Brain pericyte (primary cell): Measurements from ENCODE around the gene MAP4K1.
A peak's percentile ranks its signal among the peaks of the same experiment; 100 is the strongest.
"Not testable (repeated sequence)": the region's sequence is repeated elsewhere in the genome, so short reads cannot be mapped to it uniquely, and the experiment has no call there.

ENCODE experiments used
- DNase-seq: peaks from one replicate; pipeline ENCODE4 v3.0.0-alpha.2; 2012; ENCODE audit warnings: low read depth, low spot score

Gene MAP4K1

DNA sequence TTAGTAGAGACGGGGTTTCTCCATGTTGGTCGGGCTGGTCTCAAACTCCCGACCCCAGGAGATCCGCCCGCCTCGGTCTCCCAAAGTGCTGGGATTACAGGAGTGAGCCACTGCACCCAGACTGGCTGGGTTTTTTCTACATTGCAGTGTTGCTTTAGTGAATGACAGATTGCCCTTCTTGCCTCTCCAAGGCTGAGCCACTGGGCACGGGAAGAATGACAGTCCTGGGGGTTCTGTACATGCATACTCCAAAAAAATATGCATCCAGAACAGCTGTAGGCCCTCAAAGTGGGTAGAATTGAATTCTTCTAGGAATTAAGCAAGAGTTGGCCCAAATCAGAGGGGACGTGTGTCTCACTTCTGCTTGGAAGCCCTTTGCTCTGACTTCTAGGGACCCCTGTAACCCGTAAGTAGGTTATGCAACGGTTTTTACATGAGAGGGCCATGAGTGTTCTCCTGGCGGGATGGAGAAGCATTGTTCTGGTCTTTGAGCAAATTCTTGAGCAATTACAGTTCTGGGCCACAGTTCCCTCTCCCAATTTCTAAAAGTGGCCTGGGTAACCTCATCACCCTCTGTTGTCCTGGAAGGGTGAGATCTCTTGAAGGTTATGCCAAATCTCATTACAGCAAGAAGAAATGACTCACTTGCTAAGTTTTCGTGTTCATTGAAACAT lies 33.3 kb upstream of the MAP4K1 start:
- no peak for DNase-seq

GRCh38 chr19:38650172-38650775 lies 32.5 kb upstream of the MAP4K1 start:
- no peak for DNase-seq

DNA sequence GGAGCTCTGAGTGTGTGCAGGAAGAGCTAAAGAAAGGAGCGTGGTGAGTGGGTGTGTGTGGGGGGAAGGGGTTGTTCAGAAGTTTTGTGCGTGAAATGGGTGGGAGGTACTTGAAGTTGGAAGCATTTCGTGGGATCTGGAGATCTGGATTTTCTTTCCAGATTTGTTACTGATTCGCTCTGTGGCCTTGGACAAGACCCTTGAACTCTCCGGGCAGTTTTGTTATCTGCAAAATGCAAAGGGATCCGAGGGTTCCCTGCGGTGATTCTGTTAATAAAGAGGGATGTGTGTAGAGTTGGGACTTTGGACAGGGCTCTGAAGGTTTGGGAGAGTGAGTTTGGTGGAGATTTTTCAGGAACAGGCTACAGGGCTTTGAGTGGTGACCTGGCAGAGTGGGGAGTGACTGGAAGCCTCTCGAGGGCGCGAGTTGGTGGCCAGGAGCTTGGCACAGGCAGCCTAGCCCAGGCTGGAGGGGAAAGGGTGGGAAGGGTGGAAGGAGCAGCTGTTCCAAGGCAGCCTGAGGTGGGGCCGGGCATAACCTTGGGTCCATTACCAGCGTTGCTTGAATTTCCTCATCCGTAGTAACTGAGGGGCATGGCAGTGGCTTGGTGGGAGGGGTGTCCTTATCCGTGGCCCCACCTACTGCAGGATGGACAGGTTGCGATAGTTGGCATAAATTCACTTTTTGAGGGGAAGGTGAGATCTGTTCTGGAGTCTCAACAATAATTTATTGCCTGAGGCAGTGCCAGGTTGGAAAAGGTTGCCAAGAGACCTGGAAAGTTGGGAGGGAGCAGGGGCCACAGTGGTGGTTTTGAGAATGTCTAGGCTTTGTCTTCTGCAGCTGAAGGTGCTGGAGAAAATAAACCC lies 31.8 kb upstream of the MAP4K1 start:
- no peak for DNase-seq

GRCh38 chr19:38648769-38649304 lies 31.1 kb upstream of the MAP4K1 start:
- DNase-seq = no peak

- no peak for DNase-seq
Measured at GRCh38 chr19:38647966-38648768, 30.4 kb upstream of the MAP4K1 start.

GRCh38 chr19:38647368-38647965 lies 29.7 kb upstream of the MAP4K1 start, which contains the start of gene ACTN4:
ACTN4 (plus strand) TSS chr19:38647649; CDS start chr19:38647746, 97 bp downstream.
- peak; percentile 91 for DNase-seq

- no peak for DNase-seq
Measured at GRCh38 chr19:38644719-38645118, 27.0 kb upstream of the MAP4K1 start.

GRCh38 chr19:38642176-38642575 lies 24.4 kb upstream of the MAP4K1 start:
- DNase-seq = no peak

DNA sequence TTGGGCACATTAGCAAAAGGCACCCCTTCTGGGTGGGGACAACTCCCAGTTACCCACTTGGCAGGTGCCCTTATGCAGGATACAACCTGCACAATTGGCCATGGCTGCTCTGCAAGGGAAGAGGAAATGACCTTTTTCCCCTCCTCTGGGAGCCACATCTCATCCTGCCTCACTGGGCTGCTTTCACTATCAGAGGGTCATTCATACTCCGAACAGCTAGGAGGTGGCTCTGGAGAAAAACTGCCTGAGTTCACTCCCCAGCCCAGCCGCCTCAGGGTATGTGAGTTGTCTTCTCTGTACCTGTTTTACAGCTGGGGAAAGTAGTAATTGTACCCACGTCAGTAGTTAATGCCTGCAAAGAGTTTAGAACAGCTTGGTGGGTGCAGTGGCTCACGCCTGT lies 22.6 kb upstream of the MAP4K1 start:
- DNase-seq = no peak

- DNase-seq = no peak
Measured at GRCh38 chr19:38639679-38640078, 21.9 kb upstream of the MAP4K1 start.

DNA sequence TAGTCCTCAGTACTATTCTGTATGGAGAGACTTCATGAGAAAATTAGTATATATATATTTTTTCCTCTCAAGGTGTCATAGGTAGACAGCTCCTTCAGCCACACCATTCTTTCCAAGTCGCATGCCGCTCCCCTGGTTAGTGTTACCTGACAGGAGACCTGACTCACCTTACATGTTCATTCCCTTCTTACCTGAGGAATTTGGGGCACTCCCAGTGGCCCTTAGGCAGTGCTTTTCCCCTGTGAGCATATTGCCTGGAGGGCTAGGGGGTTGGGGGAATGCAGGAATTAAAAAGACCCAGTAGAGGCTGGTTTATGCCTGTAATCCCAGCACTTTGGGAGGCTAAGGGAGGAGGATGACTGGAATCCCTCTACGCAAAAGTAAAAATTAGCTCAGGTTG lies 20.7 kb upstream of the MAP4K1 start:
- DNase-seq = no peak

DNA sequence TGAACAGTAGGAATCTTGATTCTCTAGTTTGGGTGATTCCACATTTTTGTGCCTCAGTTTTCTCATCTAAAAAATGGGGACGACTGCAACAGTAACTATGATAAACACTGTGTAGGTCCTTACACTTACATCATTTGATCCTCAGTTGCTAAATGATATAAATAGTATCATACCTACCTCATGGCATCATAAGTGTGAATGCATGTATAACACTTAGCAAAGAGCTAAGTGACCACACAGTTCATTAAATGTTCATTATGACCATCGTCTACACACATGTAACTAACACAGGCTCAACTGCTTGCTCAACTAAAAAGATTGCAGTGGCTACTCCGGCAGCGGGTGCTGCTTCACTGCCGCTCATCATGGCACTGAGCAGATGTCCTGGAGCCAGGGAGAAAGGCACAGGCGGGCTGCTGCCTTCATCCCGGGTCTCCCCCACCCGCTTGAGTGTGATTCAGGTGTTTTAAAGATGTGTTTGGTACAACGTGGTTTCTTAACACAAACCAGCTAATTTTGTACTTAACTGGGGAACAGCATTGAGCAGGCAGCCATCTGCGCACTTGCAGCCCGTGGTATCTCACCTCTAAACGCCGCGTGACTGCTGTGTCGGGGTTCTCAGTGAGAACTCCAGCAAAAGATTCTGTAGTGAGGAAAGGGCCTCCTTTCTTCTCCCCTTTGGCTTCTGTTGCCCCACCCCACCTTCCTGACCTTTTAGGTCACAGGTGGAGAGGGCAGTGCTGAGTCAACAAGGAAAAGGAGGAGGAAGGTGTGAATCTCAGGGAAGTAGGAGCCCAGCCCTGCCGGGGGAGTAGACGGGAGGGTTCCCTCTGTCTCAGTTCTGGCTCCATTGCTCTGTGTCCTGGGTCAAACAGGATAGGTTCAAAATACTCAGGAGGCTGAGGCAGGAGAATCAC lies 18.0 kb upstream of the MAP4K1 start:
- DNase-seq = no peak

- no peak for DNase-seq
Measured at GRCh38 chr19:38634757-38635482, 17.2 kb upstream of the MAP4K1 start.

DNA sequence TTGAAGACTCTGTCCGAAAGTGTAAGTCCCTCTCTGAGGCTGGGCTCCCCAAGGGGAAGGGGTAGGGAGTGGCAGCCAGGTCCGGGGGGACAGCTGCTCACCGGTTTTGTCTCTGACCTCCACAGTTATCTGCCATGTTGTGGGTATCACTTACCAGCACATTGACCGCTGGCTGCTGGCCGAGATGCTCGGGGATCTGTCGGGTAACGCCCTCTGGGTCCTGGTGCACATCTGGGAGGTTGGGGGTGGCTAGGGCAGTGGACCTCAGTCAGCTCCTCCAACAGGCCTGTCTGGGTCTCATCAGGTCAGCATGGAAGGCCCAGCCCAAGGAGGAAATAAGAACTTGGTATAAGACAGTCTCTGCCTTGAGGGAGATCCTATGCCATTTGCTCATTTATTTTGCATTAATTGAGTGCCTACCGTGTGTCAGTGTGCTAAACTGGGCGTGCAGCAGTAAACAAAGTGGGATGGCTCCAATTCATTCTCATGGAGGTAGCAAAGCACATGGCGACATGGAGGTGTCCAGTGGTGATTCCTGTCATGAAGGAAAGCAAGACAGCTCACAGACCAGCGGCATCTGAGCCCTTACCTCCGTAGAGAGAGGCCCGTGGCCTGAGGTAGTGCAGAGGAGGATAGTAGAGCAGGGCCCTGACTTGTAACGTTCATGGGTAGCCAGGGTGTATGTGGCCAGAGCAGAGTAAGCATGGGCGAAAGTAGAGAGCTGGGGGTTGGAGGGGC lies 14.9 kb upstream of the MAP4K1 start:
- DNase-seq = no peak

DNA sequence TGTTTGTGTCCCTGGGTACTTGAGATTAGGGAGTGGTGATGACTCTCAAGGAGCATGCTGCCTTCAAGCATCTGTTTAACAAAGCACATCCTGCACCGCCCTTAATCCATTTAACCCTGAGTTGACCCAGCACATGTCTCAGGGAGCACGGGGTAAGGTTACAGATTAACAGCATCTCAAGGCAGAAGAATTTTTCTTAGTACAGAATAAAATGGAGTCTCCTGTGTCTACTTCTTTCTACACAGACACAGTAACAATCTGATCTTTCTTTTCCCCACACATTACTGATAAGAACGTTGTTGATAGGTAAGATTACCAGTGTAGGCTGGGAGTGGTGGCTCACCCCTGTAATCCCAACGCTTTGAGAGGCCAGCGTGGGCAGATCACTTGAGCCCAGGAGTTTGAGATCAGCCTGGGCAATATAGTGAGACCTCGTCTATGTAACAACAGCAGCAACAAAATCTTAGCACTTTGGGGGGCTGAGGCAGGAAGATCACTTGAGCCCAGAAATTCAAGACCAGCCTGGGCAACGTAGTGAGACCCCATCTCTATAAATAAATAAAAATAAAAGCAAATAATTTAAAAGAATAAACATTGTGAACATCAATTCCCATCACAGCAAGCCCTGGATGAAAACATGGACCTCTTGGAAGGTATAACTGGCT lies 14.2 kb upstream of the MAP4K1 start:
- DNase-seq = not testable (repeated sequence)

DNA sequence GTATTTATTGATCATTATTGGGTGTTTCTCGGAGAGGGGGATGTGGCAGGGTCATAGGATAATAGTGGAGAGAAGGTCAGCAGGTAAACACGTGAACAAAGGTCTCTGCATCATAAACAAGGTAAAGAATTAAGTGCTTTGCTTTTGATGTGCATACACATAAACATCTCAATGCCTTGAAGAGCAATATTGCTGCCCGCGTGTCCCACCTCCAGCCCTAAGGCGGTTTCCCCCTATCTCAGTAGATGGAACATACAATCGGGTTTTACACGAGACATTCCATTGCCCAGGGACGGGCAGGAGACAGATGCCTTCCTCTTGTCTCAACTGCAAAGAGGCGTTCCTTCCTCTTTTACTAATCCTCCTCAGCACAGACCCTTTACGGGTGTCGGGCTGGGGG lies 13.5 kb upstream of the MAP4K1 start:
- not testable (repeated sequence) for DNase-seq

DNA sequence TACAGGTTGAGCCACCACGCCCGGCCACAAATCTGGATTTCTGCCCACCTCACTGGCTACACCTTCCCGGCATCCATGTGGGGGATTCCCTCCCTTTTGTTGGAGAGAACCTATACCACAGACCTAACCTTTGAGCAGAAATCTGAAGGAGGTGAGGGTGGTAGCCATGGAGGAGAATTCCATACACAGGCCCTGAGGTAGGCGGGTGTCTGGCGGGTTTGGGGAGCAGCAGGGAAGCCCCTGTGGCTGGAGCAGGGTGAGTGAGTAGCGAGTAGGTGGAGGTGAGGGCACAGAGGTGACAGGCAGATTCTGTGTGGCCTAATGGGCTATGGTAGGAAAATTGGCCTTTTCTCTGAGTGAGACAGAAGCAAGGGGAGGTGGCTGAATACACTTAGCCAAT lies 11.8 kb upstream of the MAP4K1 start:
- no peak for DNase-seq

GRCh38 chr19:38626401-38626800 lies 8.6 kb upstream of the MAP4K1 start:
- no peak for DNase-seq
